Mammary epithelial cell (primary cell): ENCODE results near the gene GNAI3.

Experiments
- EZH2 ChIP-seq: IDR thresholded peaks from 2 replicates; pipeline ENCODE4 v1.6.1; 2012; ENCODE audit warnings: low read length, inconsistent platforms, borderline replicate concordance
- TF ChIP-seq, protein P1 (sequence below), 2 donors: IDR thresholded peaks in 1 of 2; conservative IDR thresholded peaks in 1 of 2; 2 replicates each; pipeline ENCODE4 v1.5.1; 2011 to 2012; ENCODE audit warnings: inconsistent platforms in 2 of 2, low read length in 2 of 2, mild to moderate bottlenecking in 2 of 2, control low read depth in 1 of 2, low read depth in 1 of 2; ENCODE audit not compliant: insufficient read depth in 1 of 2; ENCODE audit errors: extremely low read depth in 1 of 2

GRCh38 chr1:109661391-109661790, 113.0 kb downstream of the GNAI3 start:
- TF ChIP-seq, protein P1, sequence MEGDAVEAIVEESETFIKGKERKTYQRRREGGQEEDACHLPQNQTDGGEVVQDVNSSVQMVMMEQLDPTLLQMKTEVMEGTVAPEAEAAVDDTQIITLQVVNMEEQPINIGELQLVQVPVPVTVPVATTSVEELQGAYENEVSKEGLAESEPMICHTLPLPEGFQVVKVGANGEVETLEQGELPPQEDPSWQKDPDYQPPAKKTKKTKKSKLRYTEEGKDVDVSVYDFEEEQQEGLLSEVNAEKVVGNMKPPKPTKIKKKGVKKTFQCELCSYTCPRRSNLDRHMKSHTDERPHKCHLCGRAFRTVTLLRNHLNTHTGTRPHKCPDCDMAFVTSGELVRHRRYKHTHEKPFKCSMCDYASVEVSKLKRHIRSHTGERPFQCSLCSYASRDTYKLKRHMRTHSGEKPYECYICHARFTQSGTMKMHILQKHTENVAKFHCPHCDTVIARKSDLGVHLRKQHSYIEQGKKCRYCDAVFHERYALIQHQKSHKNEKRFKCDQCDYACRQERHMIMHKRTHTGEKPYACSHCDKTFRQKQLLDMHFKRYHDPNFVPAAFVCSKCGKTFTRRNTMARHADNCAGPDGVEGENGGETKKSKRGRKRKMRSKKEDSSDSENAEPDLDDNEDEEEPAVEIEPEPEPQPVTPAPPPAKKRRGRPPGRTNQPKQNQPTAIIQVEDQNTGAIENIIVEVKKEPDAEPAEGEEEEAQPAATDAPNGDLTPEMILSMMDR (conservative IDR thresholded peaks at IDR 0.05 in 1 of 2, IDR thresholded peaks at IDR 0.05 in 1 of 2; ENCODE audit: extremely low read depth in 1 of 2, insufficient read depth in 1 of 2, low read depth in 1 of 2, low read length in 2 of 2), result no peak
- no peak for TF ChIP-seq EZH2
